Activated CD8-positive, alpha-beta memory T cell treated with anti-CD3 and anti-CD28 coated beads for 4 hours (primary cell): ENCODE measurements around the gene GZMB.
"Not testable (repeated sequence)": the region's sequence is repeated elsewhere in the genome, so short reads cannot be mapped to it uniquely, and the experiment has no call there.

Experiments
- DNase-seq, 2 donors: peaks; one replicate each; pipeline ENCODE4 v3.0.0-alpha.2; 2020; ENCODE audit warnings: low read depth in 2 of 2

Gene GZMB

DNA sequence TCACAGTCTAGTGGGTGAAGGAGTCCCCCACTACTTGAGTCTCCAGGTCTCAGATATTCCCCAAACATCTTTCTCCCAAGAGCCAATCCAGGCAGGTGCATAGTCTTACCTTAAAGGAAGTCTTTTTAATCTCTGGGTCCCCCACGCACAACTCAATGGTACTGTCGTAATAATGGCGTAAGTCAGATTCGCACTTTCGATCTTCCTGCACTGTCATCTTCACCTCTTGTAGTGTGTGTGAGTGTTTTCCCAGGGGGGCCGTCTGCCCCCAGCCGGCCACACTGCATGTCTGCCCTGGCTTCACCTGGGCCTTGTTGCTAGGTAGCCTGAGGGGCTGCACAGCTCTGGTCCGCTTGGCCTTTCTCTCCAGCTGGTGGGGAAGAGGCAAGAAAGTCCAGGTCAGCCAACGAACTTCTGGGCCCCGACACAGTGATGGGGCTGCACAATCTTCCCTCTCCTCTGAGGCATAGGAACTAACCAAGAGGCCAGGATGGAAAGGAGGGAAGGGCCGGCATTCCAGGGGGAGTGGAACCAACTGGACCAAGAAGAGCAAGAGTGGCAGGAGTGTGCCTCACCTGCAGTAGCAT is 2.1 kb downstream of the GZMB start:
- no peak for DNase-seq

DNA sequence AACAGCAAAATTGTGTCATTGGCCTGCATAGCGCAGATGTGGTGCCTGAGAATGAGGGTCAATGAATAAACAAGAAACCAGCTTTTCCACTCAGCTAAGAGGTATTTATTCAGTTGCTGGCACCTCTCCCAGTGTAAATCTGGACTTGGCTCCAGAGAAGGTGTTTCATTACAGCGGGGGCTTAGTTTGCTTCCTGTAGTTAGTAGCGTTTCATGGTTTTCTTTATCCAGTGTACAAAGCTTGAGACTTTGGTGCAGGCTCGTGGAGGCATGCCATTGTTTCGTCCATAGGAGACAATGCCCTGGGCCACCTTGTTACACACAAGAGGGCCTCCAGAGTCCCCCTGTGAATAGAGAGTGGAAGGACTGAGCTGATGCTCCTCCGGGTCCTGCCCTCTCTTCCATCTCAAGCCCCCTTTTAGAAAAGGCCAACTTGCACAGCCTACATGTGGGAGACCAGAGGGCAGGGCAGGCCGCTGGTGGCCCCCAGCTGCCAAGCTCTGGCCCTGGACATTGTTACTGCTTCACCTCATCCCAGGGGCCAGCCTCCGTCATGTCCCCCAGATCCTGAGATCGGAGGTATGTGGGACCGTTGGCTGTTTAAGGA is 3.0 kb downstream of the GZMB start:
- DNase-seq = no peak

- DNase-seq = no peak
Measured at GRCh38 chr14:24630087-24630871, 3.7 kb downstream of the GZMB start.

DNA sequence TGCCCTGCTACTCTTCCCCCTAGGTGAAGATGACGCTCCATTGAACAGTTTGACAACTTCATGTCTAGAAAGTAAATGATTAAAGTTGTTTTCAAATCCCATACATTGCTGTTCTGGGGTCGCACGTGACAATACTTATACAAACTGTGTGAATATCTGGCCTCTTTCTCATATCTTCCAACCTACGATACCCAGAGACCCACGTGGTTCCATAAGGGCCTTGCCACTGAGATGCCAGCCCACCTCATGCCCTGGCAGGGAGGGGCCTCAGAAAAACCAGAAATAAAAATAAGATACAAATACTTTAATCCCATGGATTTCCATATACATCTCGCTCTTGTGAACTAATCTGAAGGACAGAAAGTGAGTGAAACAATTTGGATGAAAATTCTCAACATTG is 4.5 kb downstream of the GZMB start:
- DNase-seq = no peak

- no peak for DNase-seq
Measured at GRCh38 chr14:24613747-24614146, 20.2 kb downstream of the GZMB start.

- DNase-seq = no peak
Measured at GRCh38 chr14:24613241-24613640, 20.7 kb downstream of the GZMB start.

GRCh38 chr14:24612196-24612595 is 21.8 kb downstream of the GZMB start:
- no peak for DNase-seq

GRCh38 chr14:24609655-24610344 is 24.2 kb downstream of the GZMB start, which contains the start of gene GZMH:
GZMH (minus strand) TSS chr14:24609685; CDS start chr14:24609613, 72 bp downstream.
- no peak for DNase-seq

GRCh38 chr14:24607635-24608514 is 26.1 kb downstream of the GZMB start:
- DNase-seq = no peak

GRCh38 chr14:24607081-24607480 is 26.9 kb downstream of the GZMB start:
- no peak for DNase-seq

DNA sequence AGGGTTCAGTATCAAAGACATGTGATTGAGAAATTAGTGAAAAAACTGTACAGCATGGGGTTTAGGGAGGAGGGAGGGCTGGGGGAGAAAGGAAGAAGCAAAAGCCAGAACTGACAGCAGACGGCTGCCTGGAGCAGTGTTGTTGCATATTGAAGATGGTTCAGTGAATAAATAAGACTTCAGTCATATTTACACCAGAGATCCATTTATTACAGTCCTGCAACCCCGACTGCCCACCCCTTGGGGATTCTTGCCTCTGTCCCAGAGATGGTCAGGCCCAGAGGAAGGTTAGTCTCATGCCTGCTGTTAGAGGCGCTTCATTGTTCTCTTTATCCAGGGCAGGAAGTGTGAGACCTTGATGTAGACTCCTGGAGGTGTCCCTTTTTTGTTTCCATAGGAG is 27.7 kb downstream of the GZMB start:
- no peak for DNase-seq

GRCh38 chr14:24605435-24606190 is 28.4 kb downstream of the GZMB start:
- peak; percentile 46 to 54 for DNase-seq

DNA sequence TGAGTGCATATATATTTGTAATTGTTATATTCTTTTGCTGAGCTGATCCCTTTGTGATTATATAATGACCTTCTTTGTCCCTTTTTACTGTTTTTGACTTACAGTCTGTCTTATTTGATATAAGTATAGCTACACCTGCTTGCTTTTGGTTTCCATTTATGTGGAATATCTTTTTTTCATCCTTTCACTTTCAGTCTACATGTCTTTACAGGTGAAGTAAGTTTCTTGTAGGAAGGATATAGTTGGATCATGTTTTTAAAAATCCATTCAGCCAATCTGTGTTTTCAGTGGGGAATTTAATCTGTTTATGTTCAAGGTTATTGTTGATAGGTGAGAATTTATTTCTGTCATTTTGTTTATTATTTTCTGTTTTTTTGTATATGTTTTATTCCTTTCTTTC is 36.6 kb downstream of the GZMB start:
- DNase-seq = no peak

DNA sequence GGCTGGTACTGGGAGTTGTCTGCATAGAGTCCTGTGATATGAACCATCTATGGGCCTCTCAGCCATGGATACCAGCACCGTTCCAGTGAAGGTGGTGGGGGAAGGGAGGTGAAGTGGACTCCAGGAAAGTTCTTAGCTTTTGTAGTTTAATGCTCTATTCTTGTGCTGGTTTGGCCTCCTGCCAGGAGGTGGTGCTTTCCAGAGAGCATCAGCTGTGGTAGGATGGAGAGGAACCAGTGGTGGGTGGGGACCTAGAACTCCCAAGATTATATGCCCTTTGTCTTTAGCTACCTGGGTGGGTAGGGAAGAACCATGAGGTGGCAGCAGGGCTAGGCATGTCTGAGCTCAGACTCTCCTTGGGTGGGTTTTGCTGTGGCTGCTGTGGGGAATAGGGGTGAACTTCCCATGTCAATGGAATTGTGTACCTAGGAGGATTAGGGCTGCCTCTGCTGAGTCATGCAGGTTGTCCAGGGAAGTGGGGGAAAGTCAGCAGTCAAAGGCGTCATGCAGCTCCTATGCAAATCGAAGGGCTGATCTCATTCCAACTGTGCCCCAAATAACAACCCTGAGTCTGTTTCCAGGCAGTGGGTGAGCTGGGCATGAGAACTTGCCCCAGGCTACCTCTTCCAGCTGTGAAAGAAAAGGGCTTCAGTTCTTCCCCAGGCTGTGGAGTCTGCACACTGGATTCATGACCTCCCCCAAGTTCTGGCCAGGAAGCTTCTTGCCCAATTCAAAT is 38.7 kb downstream of the GZMB start:
- no peak for DNase-seq

GRCh38 chr14:24591004-24591403 is 43.0 kb downstream of the GZMB start:
- not testable (repeated sequence) for DNase-seq

GRCh38 chr14:24584402-24584801 is 49.6 kb downstream of the GZMB start:
- DNase-seq = not testable (repeated sequence)
